Peyer's patch (tissue), 4 donors: ENCODE measurements around the gene TPP1. TPM values are rescaled to one million over a fixed set of nuclear protein-coding genes. Genes with fewer than 3 reads are reported as not detected.

Experiments
- DNase-seq, 3 donors: peaks; one replicate each; pipeline ENCODE4 v3.0.0-alpha.2; 2017 to 2019
- H3K27ac ChIP-seq, 4 donors: fragments of 200-600 bp; sonication (generic); one replicate each; pipeline ENCODE4 v1.5.1; 2016 to 2019
- H3K27me3 ChIP-seq, 2 donors: fragments of 200-600 bp; sonication (generic); one replicate each; pipeline ENCODE4 v1.5.1; 2019
- H3K36me3 ChIP-seq, 3 donors: fragments of 200-600 bp; sonication (generic); one replicate each; pipeline ENCODE4 v1.5.1; 2016 to 2019
- H3K4me1 ChIP-seq, 4 donors: fragments of 200-600 bp; sonication (generic); one replicate each; pipeline ENCODE4 v1.5.1; 2016 to 2019
- H3K4me3 ChIP-seq, 4 donors: fragments of 200-600 bp; sonication (generic); 1 replicate in 3 of 4; 2 replicates in 1 of 4; pipeline ENCODE4 v1.5.1; 2016 to 2019; ENCODE audit warnings: mild to moderate bottlenecking in 1 of 4
- H3K9me3 ChIP-seq, 4 donors: fragments of 200-600 bp; sonication (generic); one replicate each; pipeline ENCODE4 v1.5.1; 2016 to 2019; ENCODE audit warnings: mild to moderate bottlenecking in 1 of 4
- POLR2A ChIP-seq, 2 donors: fragments of 450-650 bp; IDR thresholded peaks; one replicate each; pipeline ENCODE4 v1.5.1; 2017; ENCODE audit warnings: antibody characterized with exemption in 2 of 2, mild to moderate bottlenecking in 2 of 2, moderate library complexity in 2 of 2
- total RNA-seq, 4 donors: library from RNA; depleted of rRNA; stranded (reverse); fragments of >200 nt; gene quantifications; one replicate each; pipeline ENCODE4 v1.1.0, GENCODE V29; 2016
- TF ChIP-seq, protein P1 (sequence below), 6 experiments: fragments of 450-650 bp in 4 of 6; fragments of 200-600 bp in 2 of 6; sonication (generic) in 1 of 6; IDR thresholded peaks; one replicate each; pipeline ENCODE4 v1.5.1; 2017 to 2019; ENCODE audit warnings: antibody characterized with exemption in 6 of 6, mild to moderate bottlenecking in 3 of 6, moderate library complexity in 1 of 6

Gene TPP1
- total RNA-seq, 4 donors from 2014 or later: 79.2 to 232 (median 134) TPM

DNA sequence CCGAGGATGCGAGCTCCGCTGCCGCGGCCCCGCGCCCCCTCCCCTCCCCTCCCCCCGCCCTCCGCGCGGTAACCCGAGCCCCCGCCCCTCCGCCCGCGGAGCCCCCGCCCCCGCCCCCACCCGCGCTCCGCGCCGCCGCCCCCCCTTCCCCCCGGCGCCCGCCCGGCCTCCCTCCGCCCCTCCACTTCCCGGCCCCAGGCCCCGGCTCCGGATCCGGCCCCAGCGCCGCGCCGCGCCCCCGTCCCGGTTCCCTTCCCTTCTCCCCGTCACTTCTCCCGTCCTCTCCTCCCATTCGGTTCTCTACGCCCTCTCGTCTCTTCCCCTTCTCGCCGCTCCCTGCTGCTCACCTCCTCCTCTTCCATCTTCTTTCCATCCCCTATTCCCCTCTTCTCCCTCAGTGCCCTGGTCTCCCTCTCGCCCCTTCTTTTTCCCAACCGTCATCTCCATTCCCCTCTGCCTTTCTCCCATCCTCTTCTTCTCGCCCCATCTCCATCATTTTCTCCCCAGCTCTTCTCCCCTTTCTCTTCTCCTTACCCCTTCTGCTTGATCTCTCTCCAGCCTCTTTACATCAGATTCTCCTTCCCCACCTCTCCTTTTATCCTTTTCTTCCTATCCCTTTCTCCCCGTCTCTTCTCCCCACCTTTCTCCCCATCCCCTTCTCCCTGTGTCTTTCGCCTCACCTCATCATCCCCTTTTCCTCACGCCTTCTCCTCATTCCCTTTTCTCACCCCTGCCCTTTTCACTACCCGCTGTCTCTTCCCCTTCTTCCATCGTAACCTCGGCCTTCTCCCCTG is 36.8 kb upstream of the TPP1 start, which contains the start of gene DCHS1:
Gene DCHS1 (minus strand): TSS at position 20 of the 794 bp plus-strand sequence. CDS start 14,196 bp downstream, outside the sequence.
- DNase-seq: no peak
- TF ChIP-seq POLR2A (IDR thresholded peaks at IDR 0.05): no peak
- TF ChIP-seq, protein P1, sequence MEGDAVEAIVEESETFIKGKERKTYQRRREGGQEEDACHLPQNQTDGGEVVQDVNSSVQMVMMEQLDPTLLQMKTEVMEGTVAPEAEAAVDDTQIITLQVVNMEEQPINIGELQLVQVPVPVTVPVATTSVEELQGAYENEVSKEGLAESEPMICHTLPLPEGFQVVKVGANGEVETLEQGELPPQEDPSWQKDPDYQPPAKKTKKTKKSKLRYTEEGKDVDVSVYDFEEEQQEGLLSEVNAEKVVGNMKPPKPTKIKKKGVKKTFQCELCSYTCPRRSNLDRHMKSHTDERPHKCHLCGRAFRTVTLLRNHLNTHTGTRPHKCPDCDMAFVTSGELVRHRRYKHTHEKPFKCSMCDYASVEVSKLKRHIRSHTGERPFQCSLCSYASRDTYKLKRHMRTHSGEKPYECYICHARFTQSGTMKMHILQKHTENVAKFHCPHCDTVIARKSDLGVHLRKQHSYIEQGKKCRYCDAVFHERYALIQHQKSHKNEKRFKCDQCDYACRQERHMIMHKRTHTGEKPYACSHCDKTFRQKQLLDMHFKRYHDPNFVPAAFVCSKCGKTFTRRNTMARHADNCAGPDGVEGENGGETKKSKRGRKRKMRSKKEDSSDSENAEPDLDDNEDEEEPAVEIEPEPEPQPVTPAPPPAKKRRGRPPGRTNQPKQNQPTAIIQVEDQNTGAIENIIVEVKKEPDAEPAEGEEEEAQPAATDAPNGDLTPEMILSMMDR (IDR thresholded peaks at IDR 0.05): no peak
- H3K27ac ChIP-seq: peak within 1 kb of the TSS; percentile 50 to 76 (median 70)
- H3K36me3 ChIP-seq: no peaks in the 10 kb centered on the region
- peak within 1 kb of the TSS; percentile 29 to 61 (median 51) for H3K4me3 ChIP-seq
- H3K4me1 ChIP-seq: peaks cover 0 to 3% (median 0%) of the 10 kb centered on the region in 4 donors
- no peaks in the 10 kb centered on the region for H3K27me3 ChIP-seq
- H3K9me3 ChIP-seq: no peaks in the 10 kb centered on the region

DNA sequence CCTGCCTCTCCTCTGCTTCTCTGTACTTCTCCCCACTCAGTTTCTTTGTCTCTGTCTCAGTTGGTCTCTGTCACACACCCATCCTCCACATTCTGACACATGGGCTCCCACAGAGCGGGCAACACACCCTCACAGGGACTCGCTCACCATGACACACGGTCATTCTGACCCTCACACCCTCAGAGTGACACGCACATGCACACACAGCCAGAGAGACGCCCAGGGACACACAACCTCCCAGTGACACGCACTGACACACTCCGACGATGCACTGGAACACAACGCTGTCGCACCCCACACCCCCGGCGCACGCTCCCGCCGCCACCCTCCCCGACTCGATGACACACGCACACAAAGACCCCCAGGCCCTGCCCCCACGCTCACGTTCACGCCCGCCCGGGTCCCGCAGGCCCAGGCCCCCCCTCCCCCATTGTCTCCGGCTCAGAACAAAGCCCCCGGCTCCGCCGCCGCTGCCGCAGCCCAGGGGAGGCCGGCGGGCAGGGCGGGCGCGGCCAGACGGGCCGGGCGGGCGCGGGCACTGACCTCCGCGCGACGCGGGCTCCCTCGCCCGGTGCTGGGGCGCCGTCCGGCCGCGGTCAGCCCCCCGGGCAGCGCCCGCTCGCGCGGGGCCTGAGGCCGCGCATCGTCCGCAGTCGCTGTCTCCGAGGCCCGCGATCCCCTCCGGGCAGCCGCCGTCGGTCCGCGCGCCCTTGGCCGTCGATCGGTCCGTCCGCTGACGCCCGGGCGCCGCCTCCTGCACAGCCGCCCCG is 36.0 kb upstream of the TPP1 start:
- TF ChIP-seq, protein P1 (IDR thresholded peaks at IDR 0.05): no peak
- no peak for TF ChIP-seq POLR2A (IDR thresholded peaks at IDR 0.05)
- Histone ChIP-seq H3K27me3 (no peaks in the 10 kb centered on the region), H3K4me3 (peak overlapping the region; percentile 29 to 61 (median 51)), H3K4me1 (peaks cover 0 to 3% (median 0%) of the 10 kb centered on the region in 4 donors), H3K9me3 (no peaks in the 10 kb centered on the region), H3K27ac (peak overlapping the region; percentile 40 to 76 (median 70)), H3K36me3 (no peaks in the 10 kb centered on the region)
- DNase-seq: peak in 1 of 3 donors; percentile 51

DNA sequence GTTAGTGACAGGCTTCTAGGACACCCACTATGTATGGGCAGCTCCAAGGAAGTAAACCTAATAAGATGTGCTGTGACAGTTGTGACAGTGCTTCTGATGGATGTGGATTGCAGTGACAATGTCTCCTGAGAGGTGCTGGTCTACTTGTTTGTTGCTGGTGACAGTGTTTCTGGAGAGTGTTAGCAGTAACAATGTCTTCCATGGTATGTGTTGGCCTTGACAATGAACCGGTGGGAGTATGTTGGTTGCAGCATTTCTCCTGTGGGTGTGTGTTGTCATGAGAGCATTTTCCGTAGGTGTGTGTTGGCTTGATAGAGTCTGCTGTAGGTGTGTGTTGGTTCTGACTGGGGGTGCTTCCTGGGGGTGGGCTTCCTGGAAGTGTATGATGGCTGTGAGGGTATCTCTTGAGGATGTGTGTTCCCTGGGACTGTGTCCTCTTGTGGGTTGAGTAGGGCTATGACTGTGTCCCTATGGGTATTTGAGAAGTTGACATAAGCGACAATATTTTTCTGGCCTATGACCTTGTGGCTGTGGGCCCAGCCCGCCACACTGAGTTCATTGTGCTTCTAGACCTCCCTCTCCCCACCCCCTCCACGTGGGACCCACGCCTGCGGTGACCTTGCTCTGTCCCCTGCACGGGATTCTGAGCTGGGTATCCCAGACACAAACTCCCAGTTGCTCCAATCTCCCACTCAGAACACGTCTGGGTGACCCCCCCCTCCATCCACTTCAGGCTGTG is 35.2 kb upstream of the TPP1 start:
- Histone ChIP-seq H3K36me3 (no peaks in the 10 kb centered on the region), H3K27me3 (no peaks in the 10 kb centered on the region), H3K4me1 (peaks cover 0 to 3% (median 0%) of the 10 kb centered on the region in 4 donors), H3K9me3 (no peaks in the 10 kb centered on the region), H3K4me3 (peak overlapping the region in 2 of 4 donors; percentile 48 to 54), H3K27ac (peak overlapping the region; percentile 40 to 76 (median 70))
- no peak for TF ChIP-seq POLR2A (IDR thresholded peaks at IDR 0.05)
- TF ChIP-seq, protein P1 (IDR thresholded peaks at IDR 0.05): no peak
- DNase-seq: no peak

DNA sequence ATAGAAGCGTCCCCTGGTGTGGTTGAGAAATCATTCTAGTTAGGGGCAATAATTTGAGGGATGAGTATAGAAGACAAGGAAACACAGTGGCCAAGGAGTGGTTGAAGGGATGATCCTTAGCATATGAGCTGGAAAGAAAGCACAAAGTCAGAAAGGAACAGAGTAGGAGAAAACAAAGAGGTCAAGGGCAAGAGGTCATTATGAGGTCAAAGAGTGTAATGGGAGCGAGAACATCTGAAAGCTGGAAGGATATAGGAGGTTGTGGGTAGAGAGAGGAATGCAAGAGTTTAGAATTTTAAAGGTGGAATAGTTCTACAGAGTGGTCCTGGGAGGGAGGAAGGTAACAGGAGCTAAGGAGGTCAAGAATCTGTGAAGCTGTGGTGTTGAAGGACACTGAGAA is 34.4 kb upstream of the TPP1 start:
- Histone ChIP-seq H3K27ac (no peak overlapping the region), H3K36me3 (no peaks in the 10 kb centered on the region), H3K4me1 (peaks cover 0 to 4% (median 1%) of the 10 kb centered on the region in 4 donors), H3K27me3 (no peaks in the 10 kb centered on the region), H3K4me3 (no peak overlapping the region), H3K9me3 (no peaks in the 10 kb centered on the region)
- TF ChIP-seq, protein P1 (IDR thresholded peaks at IDR 0.05): no peak
- no peak for TF ChIP-seq POLR2A (IDR thresholded peaks at IDR 0.05)
- no peak for DNase-seq

DNA sequence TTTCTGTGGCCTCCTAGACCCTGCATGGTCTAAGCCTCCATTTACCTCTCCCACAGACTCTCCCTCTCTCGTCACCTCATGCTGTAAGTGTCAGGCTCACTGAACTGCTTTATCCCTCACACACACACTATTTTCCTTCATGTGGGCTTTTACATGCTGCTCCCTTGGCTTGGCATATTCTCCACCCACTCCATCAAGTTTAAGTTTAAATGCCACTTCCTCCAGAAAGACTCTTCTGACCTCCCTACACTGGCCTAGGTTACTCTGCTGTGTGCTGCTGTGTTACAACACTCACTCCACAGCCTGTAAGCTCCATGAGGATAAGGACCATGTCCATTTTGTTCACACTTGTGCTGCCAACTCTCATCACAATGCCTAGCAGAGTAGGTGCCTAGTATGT is 33.9 kb upstream of the TPP1 start:
- no peak overlapping the region for H3K27ac ChIP-seq
- no peaks in the 10 kb centered on the region for H3K27me3 ChIP-seq
- no peak for DNase-seq
- no peaks in the 10 kb centered on the region for H3K9me3 ChIP-seq
- TF ChIP-seq POLR2A (IDR thresholded peaks at IDR 0.05): no peak
- TF ChIP-seq, protein P1 (IDR thresholded peaks at IDR 0.05): no peak
- no peaks in the 10 kb centered on the region for H3K36me3 ChIP-seq
- peaks cover 0 to 5% (median 1%) of the 10 kb centered on the region in 4 donors for H3K4me1 ChIP-seq
- no peak overlapping the region for H3K4me3 ChIP-seq
